Hepatocyte (in vitro differentiated cells): ENCODE data around the gene TMEM131L. TPM values are rescaled to one million over a fixed set of nuclear protein-coding genes. Genes with fewer than 3 reads are reported as not detected.
A peak's percentile ranks its signal among the peaks of the same experiment; 100 is the strongest.

ENCODE experiments used
- DNase-seq: peaks from one replicate; pipeline ENCODE4 v3.0.0-alpha.2; 2016; ENCODE audit warnings: low spot score
- H2AFZ ChIP-seq: fragments of 200-600 bp; sonication (generic); 2 replicates; pipeline ENCODE4 v1.6.0; 2016; ENCODE audit warnings: antibody characterized with exemption, mild to moderate bottlenecking
- H3K27ac ChIP-seq: fragments of 200-600 bp; sonication (generic); 2 replicates; pipeline ENCODE4 v1.5.1; 2016; ENCODE audit warnings: mild to moderate bottlenecking
- H3K27me3 ChIP-seq: fragments of 200-600 bp; sonication (generic); 2 replicates; pipeline ENCODE4 v1.6.1; 2016
- H3K36me3 ChIP-seq: fragments of 200-600 bp; sonication (generic); replicated peaks from 2 replicates; pipeline ENCODE4 v1.5.1; 2016; ENCODE audit warnings: low read depth; ENCODE audit not compliant: insufficient read depth
- H3K4me1 ChIP-seq: fragments of 200-600 bp; sonication (generic); 2 replicates; pipeline ENCODE4 v1.5.1; 2016; ENCODE audit warnings: mild to moderate bottlenecking, moderate library complexity; ENCODE audit not compliant: insufficient read depth
- H3K4me2 ChIP-seq: fragments of 200-600 bp; sonication (generic); 2 replicates; pipeline ENCODE4 v1.6.0; 2016
- H3K4me3 ChIP-seq: fragments of 200-600 bp; sonication (generic); 2 replicates; pipeline ENCODE4 v1.5.1; 2016; ENCODE audit warnings: mild to moderate bottlenecking
- H3K79me2 ChIP-seq: fragments of 200-600 bp; sonication (generic); 2 replicates; pipeline ENCODE4 v1.6.0; 2017; ENCODE audit warnings: mild to moderate bottlenecking
- H3K9me2 ChIP-seq: fragments of 200-600 bp; sonication (generic); replicated peaks from 2 replicates; pipeline ENCODE4 v1.6.0; 2017; ENCODE audit warnings: mild to moderate bottlenecking; ENCODE audit not compliant: insufficient read depth
- H3K9me3 ChIP-seq: fragments of 200-600 bp; sonication (generic); 2 replicates; pipeline ENCODE4 v1.5.1; 2016; ENCODE audit warnings: low read depth, mild to moderate bottlenecking
- H4K20me1 ChIP-seq: fragments of 200-600 bp; sonication (generic); 2 replicates; pipeline ENCODE4 v1.6.0; 2016; ENCODE audit warnings: mild to moderate bottlenecking; ENCODE audit not compliant: insufficient read depth, poor library complexity, severe bottlenecking
- CTCF ChIP-seq: fragments of 200-600 bp; sonication (generic); IDR thresholded peaks from 2 replicates; pipeline ENCODE4 v1.5.1; 2016; ENCODE audit warnings: antibody characterized with exemption, mild to moderate bottlenecking; ENCODE audit not compliant: poor library complexity
- EZH2 ChIP-seq: fragments of 200-600 bp; sonication (generic); IDR thresholded peaks from 2 replicates; pipeline ENCODE4 v1.6.1; 2016; ENCODE audit warnings: antibody characterized with exemption, mild to moderate bottlenecking, borderline replicate concordance
- EZH2phosphoT487 ChIP-seq: fragments of 200-600 bp; sonication (generic); IDR thresholded peaks from one replicate; pipeline ENCODE4 v1.6.1; 2018; ENCODE audit warnings: antibody characterized with exemption, mild to moderate bottlenecking, low read depth, moderate library complexity; ENCODE audit not compliant: unreplicated experiment, severe bottlenecking
- WGBS: methylation state at CpG from one replicate; pipeline ENCODE4 v1.1.6; 2016; ENCODE audit warnings: low lambda C conversion rate; ENCODE audit errors: missing lambda C conversion rate; 5-methylcytosine and 5-hydroxymethylcytosine counted together
- polyA plus RNA-seq: library from polyadenylated mRNA; unstranded; fragments of >200 nt; fragmentation: Nextera tagmentation; extraction: Ambion mirVana; gene quantifications from 2 replicates; pipeline ENCODE4 v1.2.1, GENCODE V29; 2016
- total RNA-seq: library from RNA; depleted of rRNA; stranded (reverse); fragments of >200 nt; gene quantifications from 2 replicates; pipeline ENCODE4 v1.2.3, GENCODE V29; 2014

Gene TMEM131L
- total and polyA plus RNA-seq, 2 experiments from 2014 or later = 6.3 to 10.5 TPM

GRCh38 chr4:153538487-153539357, 72.6 kb downstream of the TMEM131L start:
- Histone ChIP-seq H3K27ac (peak overlapping the region; percentile 49), H3K4me3 (no peak overlapping the region), H3K36me3 (no peaks in the 10 kb centered on the region), H3K9me3 (no peaks in the 10 kb centered on the region), H3K4me1 (peaks cover 2% of the 10 kb centered on the region), H4K20me1 (no peaks in the 10 kb centered on the region), H2AFZ (no peak overlapping the region), H3K27me3 (no peaks in the 10 kb centered on the region), H3K79me2 (no peaks in the 10 kb centered on the region), H3K4me2 (peak overlapping the region; percentile 65), H3K9me2 (no peaks in the 10 kb centered on the region)
- WGBS = 55% methylated on average over 17 of the region's 17 CpGs
- DNase-seq = peak; percentile 34
- no peak for TF ChIP-seq EZH2phosphoT487
- TF ChIP-seq CTCF = no peak
- TF ChIP-seq EZH2 = no peak

GRCh38 chr4:153539422-153539821, 73.3 kb downstream of the TMEM131L start:
- 68% methylated on average over 3 of the region's 3 CpGs for WGBS
- H2AFZ ChIP-seq = no peak overlapping the region
- no peak overlapping the region for H3K27ac ChIP-seq

GRCh38 chr4:153541456-153542096, 75.4 kb downstream of the TMEM131L start:
- no peak overlapping the region for H3K4me3 ChIP-seq
- no peak overlapping the region for H2AFZ ChIP-seq
- H3K4me1 ChIP-seq = peaks cover 2% of the 10 kb centered on the region
- H3K9me3 ChIP-seq = no peaks in the 10 kb centered on the region
- no peaks in the 10 kb centered on the region for H3K36me3 ChIP-seq
- H4K20me1 ChIP-seq = no peaks in the 10 kb centered on the region
- no peak for DNase-seq
- no peak for TF ChIP-seq EZH2phosphoT487
- TF ChIP-seq EZH2 = no peak
- TF ChIP-seq CTCF = no peak
- WGBS = 94% methylated on average over 7 of the region's 7 CpGs
- no peak overlapping the region for H3K27ac ChIP-seq
- H3K4me2 ChIP-seq = no peak overlapping the region
- H3K27me3 ChIP-seq = no peaks in the 10 kb centered on the region
- no peaks in the 10 kb centered on the region for H3K79me2 ChIP-seq
- no peaks in the 10 kb centered on the region for H3K9me2 ChIP-seq

More at GRCh38 chr4:153539422-153539821, 73.3 kb downstream of the TMEM131L start:
- Histone ChIP-seq H3K4me2 (peak overlapping the region; percentile 65), H3K36me3 (no peaks in the 10 kb centered on the region), H3K4me3 (no peak overlapping the region), H3K4me1 (peaks cover 2% of the 10 kb centered on the region), H3K27me3 (no peaks in the 10 kb centered on the region), H3K79me2 (no peaks in the 10 kb centered on the region), H4K20me1 (no peaks in the 10 kb centered on the region), H3K9me3 (no peaks in the 10 kb centered on the region), H3K9me2 (no peaks in the 10 kb centered on the region)
- DNase-seq = no peak
- no peak for TF ChIP-seq CTCF
- no peak for TF ChIP-seq EZH2
- no peak for TF ChIP-seq EZH2phosphoT487
